GM20000 (cell line): Measurements from ENCODE around the gene ASIC2.

ENCODE experiments used
- DNase-seq: peaks from one replicate; pipeline ENCODE4 v3.0.0; 2012; ENCODE audit warnings: low spot score
- TF ChIP-seq, protein P1 (sequence below): IDR thresholded peaks from 2 replicates; pipeline ENCODE4 v1.5.1; 2012; ENCODE audit warnings: mild to moderate bottlenecking, control low read depth; ENCODE audit errors: extremely low read depth, missing control alignments

Gene ASIC2

GRCh38 chr17:33324736-33325135, 31.6 kb upstream of the ASIC2 start:
- TF ChIP-seq, protein P1, sequence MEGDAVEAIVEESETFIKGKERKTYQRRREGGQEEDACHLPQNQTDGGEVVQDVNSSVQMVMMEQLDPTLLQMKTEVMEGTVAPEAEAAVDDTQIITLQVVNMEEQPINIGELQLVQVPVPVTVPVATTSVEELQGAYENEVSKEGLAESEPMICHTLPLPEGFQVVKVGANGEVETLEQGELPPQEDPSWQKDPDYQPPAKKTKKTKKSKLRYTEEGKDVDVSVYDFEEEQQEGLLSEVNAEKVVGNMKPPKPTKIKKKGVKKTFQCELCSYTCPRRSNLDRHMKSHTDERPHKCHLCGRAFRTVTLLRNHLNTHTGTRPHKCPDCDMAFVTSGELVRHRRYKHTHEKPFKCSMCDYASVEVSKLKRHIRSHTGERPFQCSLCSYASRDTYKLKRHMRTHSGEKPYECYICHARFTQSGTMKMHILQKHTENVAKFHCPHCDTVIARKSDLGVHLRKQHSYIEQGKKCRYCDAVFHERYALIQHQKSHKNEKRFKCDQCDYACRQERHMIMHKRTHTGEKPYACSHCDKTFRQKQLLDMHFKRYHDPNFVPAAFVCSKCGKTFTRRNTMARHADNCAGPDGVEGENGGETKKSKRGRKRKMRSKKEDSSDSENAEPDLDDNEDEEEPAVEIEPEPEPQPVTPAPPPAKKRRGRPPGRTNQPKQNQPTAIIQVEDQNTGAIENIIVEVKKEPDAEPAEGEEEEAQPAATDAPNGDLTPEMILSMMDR: no peak
- no peak for DNase-seq

DNA sequence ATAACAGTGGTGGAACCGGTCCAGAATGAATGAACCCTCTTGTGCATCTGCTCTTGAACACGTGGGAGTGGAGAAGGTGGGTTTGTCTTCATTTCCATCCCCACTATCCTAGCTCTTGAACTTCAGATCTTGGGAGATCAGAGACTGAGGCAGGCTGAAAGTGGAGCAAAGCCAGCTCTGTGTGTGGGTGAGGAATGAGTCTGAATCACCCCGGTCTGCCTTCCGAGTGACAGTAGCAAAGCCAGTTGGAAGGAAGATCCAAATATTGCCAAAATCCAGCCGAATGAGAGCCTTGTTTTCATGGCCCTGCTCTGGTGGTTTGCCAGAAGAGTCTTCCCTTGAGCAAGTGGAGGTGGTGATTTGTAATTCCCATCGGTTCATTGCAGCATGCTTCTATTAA, 29.0 kb upstream of the ASIC2 start:
- no peak for DNase-seq
- TF ChIP-seq, protein P1: no peak

DNA sequence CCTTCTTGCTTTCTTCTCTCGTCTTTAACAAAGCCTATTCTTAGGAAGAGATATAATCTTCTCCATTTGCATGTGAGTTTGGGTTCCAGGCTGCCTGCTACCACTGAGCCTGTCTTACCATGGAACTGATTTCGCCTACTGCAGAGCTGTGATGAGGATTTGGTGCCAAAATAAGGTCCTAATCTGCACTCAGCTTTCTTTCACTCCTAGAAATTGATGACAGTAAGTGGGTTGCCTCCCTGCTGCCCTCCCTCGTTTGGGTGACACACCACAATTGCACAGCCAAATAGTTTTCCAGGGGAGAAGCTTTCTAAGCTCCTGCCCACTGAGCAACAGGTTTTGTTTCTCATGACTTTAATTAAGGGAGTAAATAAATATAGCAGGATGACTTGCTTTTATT, 25.1 kb upstream of the ASIC2 start:
- DNase-seq: no peak
- TF ChIP-seq, protein P1: no peak

DNA sequence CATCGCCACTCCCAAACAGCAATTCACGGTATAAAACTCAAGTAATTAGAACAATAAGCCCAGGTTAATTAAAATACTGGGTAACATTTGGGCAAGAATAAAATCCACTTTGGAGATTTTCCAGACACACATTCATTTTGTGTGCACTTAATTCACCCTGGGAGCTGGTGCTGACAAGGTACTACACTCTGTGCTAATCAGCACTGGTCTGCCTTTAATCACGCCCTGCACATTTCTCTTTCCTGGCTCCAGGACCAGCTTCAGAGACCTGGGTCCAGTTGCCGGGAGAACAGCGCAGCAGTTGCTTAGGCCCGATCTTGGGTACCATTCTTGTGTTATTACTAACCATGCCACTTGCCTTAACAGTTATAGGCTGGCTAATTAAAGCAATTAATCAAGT, 23.7 kb upstream of the ASIC2 start:
- no peak for DNase-seq
- TF ChIP-seq, protein P1: no peak

DNA sequence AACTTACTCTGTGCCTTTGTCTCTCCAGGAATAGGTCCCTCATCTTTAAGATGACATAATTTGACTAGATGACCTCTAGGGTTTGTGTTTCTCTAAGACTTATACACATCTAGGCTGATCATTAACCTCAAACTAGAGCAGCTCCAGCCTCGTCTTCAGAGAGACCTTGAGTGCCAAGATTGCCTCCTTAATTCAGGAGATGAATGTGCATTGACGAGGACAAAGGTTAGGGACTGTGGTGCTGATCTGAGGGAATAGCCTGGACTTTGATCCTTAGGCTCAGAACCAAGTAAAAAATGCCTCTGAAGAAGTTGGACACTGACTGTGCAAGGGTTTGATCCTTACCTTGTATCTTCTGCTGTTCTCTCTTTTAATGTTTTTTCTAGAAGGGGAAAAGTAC, 17.2 kb upstream of the ASIC2 start:
- DNase-seq: no peak
- TF ChIP-seq, protein P1: no peak

DNA sequence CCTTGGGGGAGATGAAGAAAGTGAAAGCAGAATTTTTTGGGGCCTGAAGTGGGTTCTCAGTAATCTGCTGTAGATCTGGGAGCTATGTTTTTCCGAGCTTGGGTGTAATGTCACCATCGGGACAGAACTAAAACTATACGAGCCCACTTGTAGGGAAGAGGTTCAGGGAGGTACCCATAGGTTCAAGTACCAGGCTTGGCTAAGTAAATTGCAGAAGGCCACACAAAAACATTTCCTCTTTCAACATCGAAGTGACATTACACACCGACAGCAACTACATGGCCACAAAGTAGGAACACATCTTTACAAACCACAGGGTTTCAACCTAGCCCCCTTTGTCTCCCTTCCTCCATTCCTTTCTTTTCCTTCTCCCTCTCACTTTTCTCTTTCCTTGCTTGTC, 10.2 kb upstream of the ASIC2 start:
- DNase-seq: no peak
- TF ChIP-seq, protein P1: no peak

- no peak for DNase-seq
- TF ChIP-seq, protein P1: no peak
Observed at GRCh38 chr17:33302394-33302793, 9.3 kb upstream of the ASIC2 start.
